Endodermal cell (in vitro differentiated cells): ENCODE measurements around the gene NLGN1. TPM values are rescaled to one million over a fixed set of nuclear protein-coding genes. Genes with fewer than 3 reads are reported as not detected.
"Not testable (repeated sequence)": the region's sequence is repeated elsewhere in the genome, so short reads cannot be mapped to it uniquely, and the experiment has no call there.

ENCODE experiments used
- DNase-seq: peaks from one replicate; pipeline ENCODE4 v3.0.0-alpha.2; 2017
- H3K27ac ChIP-seq: 2 replicates; pipeline ENCODE4 v1.5.1; 2013; ENCODE audit warnings: mild to moderate bottlenecking, low read depth, low read length, moderate library complexity
- H3K27me3 ChIP-seq: 2 replicates; pipeline ENCODE4 v1.6.1; 2013; ENCODE audit warnings: mild to moderate bottlenecking, low read length, moderate library complexity; ENCODE audit not compliant: insufficient read depth, control insufficient read depth, poor library complexity, severe bottlenecking
- H3K36me3 ChIP-seq: 2 replicates; pipeline ENCODE4 v1.7.0; 2013; ENCODE audit warnings: mild to moderate bottlenecking, low read length, moderate library complexity; ENCODE audit not compliant: control insufficient read depth, insufficient read depth
- H3K4me1 ChIP-seq: one replicate; pipeline ENCODE4 v1.7.0; 2013; ENCODE audit warnings: low read length; ENCODE audit not compliant: control insufficient read depth, insufficient read depth
- H3K4me3 ChIP-seq: 2 replicates; pipeline ENCODE4 v1.5.1; 2013; ENCODE audit warnings: mild to moderate bottlenecking, low read length, moderate library complexity
- H3K9ac ChIP-seq: 2 replicates; pipeline ENCODE4 v1.6.1; 2013; ENCODE audit warnings: mild to moderate bottlenecking, low read length, moderate library complexity; ENCODE audit not compliant: poor library complexity, severe bottlenecking; ENCODE audit errors: extremely low read depth
- H3K9me3 ChIP-seq: 2 replicates; pipeline ENCODE4 v1.6.1; 2013; ENCODE audit warnings: mild to moderate bottlenecking, low read length, moderate library complexity; ENCODE audit not compliant: control insufficient read depth
- H3K27ac Mint-ChIP-seq: 2 replicates; pipeline ENCODE4 v1.8.0; 2020; ENCODE audit warnings: mixed read lengths
- H3K27me3 Mint-ChIP-seq: 2 replicates; pipeline ENCODE4 v1.8.0; 2021; ENCODE audit warnings: mild to moderate bottlenecking, mixed read lengths; ENCODE audit not compliant: insufficient read depth
- H3K36me3 Mint-ChIP-seq: 2 replicates; pipeline ENCODE4 v1.8.0; 2020; ENCODE audit warnings: low read depth, mixed read lengths
- H3K4me1 Mint-ChIP-seq: 2 replicates; pipeline ENCODE4 v1.8.0; 2020; ENCODE audit warnings: mixed read lengths
- H3K4me3 Mint-ChIP-seq: 2 replicates; pipeline ENCODE4 v1.8.0; 2020; ENCODE audit warnings: mild to moderate bottlenecking, moderate library complexity, mixed read lengths
- H3K9me3 Mint-ChIP-seq: 2 replicates; pipeline ENCODE4 v1.8.0; 2020; ENCODE audit warnings: mild to moderate bottlenecking, mixed read lengths
- WGBS, 2 experiments: methylation state at CpG; one replicate each; pipeline versions ENCODE4 v1.1.5 to v1.1.7; 2013; ENCODE audit warnings: missing lambda C conversion rate in 2 of 2, mixed read lengths in 1 of 2; ENCODE audit not compliant: insufficient coverage in 1 of 2, insufficient read length in 1 of 2; 5-methylcytosine and 5-hydroxymethylcytosine counted together
- long read RNA-seq, 4 experiments: library from polyadenylated mRNA in 2 of 4; library from RNA in 1 of 4; library from capped mRNA in 1 of 4; stranded (forward) in 3 of 4; unstranded in 1 of 4; transcript quantifications; one replicate each; pipeline ENCODE4 v2.0.0, GENCODE V29; 2020 to 2021; ENCODE audit warnings: inconsistent platforms in 1 of 4
- polyA plus RNA-seq, 2 experiments: library from polyadenylated mRNA; stranded (reverse); fragments of 50-300 nt; gene quantifications; one replicate each; pipeline ENCODE4 v1.2.3, GENCODE V29; 2013
- total RNA-seq, 2 donors: library from RNA; stranded (reverse); fragmentation: NEBNext Ultra II Directional in 1 of 2; extraction: Animal tissue kit (Norgen Biotek cat#: 25700) in 1 of 2; gene quantifications; 2 replicates in 1 of 2; 3 replicates in 1 of 2; pipeline ENCODE4 v1.2.1, GENCODE V29; 2021
- TF ChIP-seq, protein P1 (sequence below): fragments of 200-600 bp; sonication (generic); conservative IDR thresholded peaks from 2 replicates; pipeline ENCODE4 v1.5.0; 2021; ENCODE audit warnings: antibody characterized with exemption, mild to moderate bottlenecking

The NLGN1 gene
- total RNA-seq = 10 to 100 TPM in 1 of 2 donors, 1 to 10 TPM in 1; 3.4 to 14.3 TPM
- 12.2 TPM for polyA plus RNA-seq (2013, experiment 1 of 2)
- polyA plus RNA-seq (2013, experiment 2 of 2) = 11.1 TPM
- long read RNA-seq, experiment 1, partial matches to known transcripts = 0 of 1 reads
- long read RNA-seq, experiment 1, other reads (novel, unspliced or antisense) = 1 of 1 reads
- long read RNA-seq, experiment 2, partial matches to known transcripts = 0 of 6 reads
- long read RNA-seq, experiment 2, other reads (novel, unspliced or antisense) = 6 of 6 reads
- long read RNA-seq, experiment 3, partial matches to known transcripts = 0 of 3 reads
- long read RNA-seq, experiment 3, other reads (novel, unspliced or antisense) = 3 of 3 reads
- long read RNA-seq, experiment 4 = 0 reads

DNA sequence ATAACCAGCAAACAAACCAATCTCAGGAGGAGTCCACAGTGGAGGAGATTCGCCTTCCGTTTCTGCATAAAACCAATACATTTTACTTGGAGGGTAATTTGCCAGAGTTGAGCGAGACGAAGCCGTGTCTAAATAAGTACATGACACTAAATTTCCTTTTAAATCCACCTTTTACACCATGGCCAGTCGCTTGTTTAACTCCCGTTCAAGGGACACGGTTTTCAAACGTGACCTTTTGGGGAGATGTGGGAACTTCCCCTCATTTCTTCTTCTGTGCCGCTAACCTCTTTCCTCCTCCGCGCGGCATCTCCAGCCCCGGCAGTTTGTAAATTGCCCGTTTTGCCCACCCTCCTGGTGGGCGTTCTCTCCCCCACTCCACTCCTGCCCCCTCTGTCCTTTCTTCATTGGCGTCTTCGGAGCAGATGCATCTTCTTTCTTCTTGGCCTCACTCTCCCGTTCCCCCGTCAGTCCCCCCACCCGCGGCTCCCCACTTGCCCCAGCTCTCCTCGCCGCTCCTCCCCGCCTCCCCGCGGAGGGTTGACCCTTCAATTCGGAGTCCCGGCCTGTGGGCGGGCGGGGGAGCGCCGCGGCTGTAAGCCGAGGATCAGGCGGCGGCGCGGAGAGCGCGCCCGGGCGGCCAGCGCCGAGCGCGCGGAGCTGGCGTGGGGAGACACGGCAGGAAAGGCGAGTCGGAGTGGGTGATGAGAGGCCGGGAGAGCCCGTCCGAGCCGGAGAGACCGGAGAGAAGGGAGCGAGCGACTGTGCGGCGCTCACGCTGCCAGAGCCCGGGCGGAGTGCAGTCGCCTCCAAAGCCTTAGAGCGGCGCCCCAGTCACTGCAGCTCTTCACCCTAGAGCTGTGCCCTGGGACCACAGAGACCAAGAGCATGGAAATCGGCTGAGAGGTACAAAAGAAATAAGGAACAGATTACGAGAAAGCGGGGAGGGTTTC, at the start of gene NLGN1:
NLGN1 (plus strand) TSS at position 584 of the 950 bp plus-strand sequence.
- 0 to 1% methylated on average over 22 to 70 of the region's 70 CpGs for WGBS, 2 experiments

GRCh38 chr3:173351886-173352285, 45.7 kb upstream of the NLGN1 start:
- DNase-seq = no peak
- Mint-ChIP-seq H3K27me3 (no peaks in the 10 kb centered on the region), H3K4me1 (peaks cover 26% of the 10 kb centered on the region), H3K4me3 (no peak overlapping the region), H3K36me3 (no peaks in the 10 kb centered on the region), H3K9me3 (peaks cover 6% of the 10 kb centered on the region), H3K27ac (no peak overlapping the region)
- Histone ChIP-seq H3K27me3 (no peaks in the 10 kb centered on the region), H3K4me3 (no peak overlapping the region), H3K27ac (no peak overlapping the region), H3K9me3 (peaks cover 6% of the 10 kb centered on the region), H3K4me1 (peaks cover 4% of the 10 kb centered on the region), H3K9ac (no peak overlapping the region), H3K36me3 (no peaks in the 10 kb centered on the region)
- TF ChIP-seq, protein P1, sequence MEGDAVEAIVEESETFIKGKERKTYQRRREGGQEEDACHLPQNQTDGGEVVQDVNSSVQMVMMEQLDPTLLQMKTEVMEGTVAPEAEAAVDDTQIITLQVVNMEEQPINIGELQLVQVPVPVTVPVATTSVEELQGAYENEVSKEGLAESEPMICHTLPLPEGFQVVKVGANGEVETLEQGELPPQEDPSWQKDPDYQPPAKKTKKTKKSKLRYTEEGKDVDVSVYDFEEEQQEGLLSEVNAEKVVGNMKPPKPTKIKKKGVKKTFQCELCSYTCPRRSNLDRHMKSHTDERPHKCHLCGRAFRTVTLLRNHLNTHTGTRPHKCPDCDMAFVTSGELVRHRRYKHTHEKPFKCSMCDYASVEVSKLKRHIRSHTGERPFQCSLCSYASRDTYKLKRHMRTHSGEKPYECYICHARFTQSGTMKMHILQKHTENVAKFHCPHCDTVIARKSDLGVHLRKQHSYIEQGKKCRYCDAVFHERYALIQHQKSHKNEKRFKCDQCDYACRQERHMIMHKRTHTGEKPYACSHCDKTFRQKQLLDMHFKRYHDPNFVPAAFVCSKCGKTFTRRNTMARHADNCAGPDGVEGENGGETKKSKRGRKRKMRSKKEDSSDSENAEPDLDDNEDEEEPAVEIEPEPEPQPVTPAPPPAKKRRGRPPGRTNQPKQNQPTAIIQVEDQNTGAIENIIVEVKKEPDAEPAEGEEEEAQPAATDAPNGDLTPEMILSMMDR = no peak

More for the DNA sequence above, at the start of gene NLGN1:
- peak within 1 kb of the TSS; percentile 67 for H3K27ac ChIP-seq
- Mint-ChIP-seq H3K4me3 (peak within 1 kb of the TSS; percentile 86), H3K9me3 (no peaks in the 10 kb centered on the region), H3K27me3 (peaks cover 11% of the 10 kb centered on the region), H3K4me1 (peaks cover 39% of the 10 kb centered on the region), H3K27ac (peak within 1 kb of the TSS; percentile 69), H3K36me3 (no peaks in the 10 kb centered on the region)
- H3K9me3 ChIP-seq = no peaks in the 10 kb centered on the region
- H3K27me3 ChIP-seq = peaks cover 22% of the 10 kb centered on the region
- peak within 1 kb of the TSS; percentile 55 for H3K9ac ChIP-seq
- peaks cover 3% of the 10 kb centered on the region for H3K4me1 ChIP-seq
- peak; percentile 88 for DNase-seq
- H3K4me3 ChIP-seq = peak within 1 kb of the TSS; percentile 93
- H3K36me3 ChIP-seq = no peaks in the 10 kb centered on the region
- TF ChIP-seq, protein P1 = peak; percentile 63

DNA sequence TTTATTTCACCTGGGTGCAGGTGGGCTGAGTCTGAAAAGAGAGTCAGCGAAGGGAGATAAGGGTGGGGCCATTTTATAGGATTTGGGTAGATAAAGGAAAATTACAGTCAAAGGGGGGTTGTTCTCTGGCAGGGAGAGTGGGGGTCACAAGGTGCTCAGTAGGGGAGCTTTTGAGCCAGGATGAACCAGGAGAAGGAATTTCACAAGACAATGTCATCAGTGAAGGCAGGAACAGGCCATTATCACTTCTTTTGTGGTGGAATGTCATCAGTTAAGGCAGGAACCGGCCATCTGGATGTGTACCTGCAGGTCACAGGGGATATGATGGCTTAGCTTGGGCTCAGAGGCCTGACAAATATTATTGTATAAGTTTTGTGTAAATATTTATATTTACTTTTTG, 44.4 kb upstream of the NLGN1 start:
- peaks cover 26% of the 10 kb centered on the region for H3K4me1 Mint-ChIP-seq
- not testable (repeated sequence) for H3K4me1 ChIP-seq, H3K36me3 ChIP-seq, H3K9me3 Mint-ChIP-seq, H3K27ac ChIP-seq, H3K9ac ChIP-seq, H3K9me3 ChIP-seq, H3K4me3 Mint-ChIP-seq, H3K36me3 Mint-ChIP-seq, H3K27me3 Mint-ChIP-seq, H3K27me3 ChIP-seq, H3K4me3 ChIP-seq
- H3K27ac Mint-ChIP-seq = peak overlapping the region; percentile 90
- peak; percentile 77 for DNase-seq
- WGBS, 2 experiments = 21% methylated on average over 2 of the region's 2 CpGs; no CpG with 5 or more reads in 1 of the 2 experiments
